ENCODE results near the gene AFAP1.

Gene AFAP1

DNA sequence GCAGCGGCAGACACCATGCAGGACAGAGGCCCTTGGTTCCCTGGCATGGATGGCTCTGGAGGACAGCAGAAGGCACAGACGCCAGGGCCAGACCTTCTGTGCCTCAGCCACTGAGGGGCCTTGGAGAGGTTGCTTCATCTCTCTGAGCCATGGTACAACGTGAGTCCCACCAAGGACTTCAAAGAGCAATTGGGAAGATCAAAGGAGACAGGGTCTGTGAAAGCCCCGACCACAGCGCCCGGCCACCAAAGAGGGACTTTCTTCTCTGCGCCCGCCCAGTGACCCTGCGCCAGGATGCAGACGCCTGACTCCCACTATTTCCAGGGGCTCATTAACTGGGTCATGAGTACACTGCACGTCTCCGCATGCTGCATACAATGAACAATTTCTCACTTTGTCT, 174.0 kb downstream of the AFAP1 start:
- H3K9me2 ChIP-seq (replicated peaks; ENCODE audit: low read depth, low read length), result no peaks in the 10 kb centered on the region
- no peaks in the 10 kb centered on the region; the same call in 1 of the 2 replicates for H3K9me3 ChIP-seq (ENCODE audit: insufficient read depth, low read depth, low read length)
- TF ChIP-seq, protein P1, sequence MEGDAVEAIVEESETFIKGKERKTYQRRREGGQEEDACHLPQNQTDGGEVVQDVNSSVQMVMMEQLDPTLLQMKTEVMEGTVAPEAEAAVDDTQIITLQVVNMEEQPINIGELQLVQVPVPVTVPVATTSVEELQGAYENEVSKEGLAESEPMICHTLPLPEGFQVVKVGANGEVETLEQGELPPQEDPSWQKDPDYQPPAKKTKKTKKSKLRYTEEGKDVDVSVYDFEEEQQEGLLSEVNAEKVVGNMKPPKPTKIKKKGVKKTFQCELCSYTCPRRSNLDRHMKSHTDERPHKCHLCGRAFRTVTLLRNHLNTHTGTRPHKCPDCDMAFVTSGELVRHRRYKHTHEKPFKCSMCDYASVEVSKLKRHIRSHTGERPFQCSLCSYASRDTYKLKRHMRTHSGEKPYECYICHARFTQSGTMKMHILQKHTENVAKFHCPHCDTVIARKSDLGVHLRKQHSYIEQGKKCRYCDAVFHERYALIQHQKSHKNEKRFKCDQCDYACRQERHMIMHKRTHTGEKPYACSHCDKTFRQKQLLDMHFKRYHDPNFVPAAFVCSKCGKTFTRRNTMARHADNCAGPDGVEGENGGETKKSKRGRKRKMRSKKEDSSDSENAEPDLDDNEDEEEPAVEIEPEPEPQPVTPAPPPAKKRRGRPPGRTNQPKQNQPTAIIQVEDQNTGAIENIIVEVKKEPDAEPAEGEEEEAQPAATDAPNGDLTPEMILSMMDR (conservative IDR thresholded peaks at IDR 0.05; ENCODE audit: low read length), result no peak
- TF ChIP-seq EZH2phosphoT487 (IDR thresholded peaks at IDR 0.05; ENCODE audit: borderline replicate concordance), result no peak
- H4K20me1 ChIP-seq (ENCODE audit: insufficient read depth, low read length, poor library complexity, severe bottlenecking), result no peaks in the 10 kb centered on the region
- no peak overlapping the region for H3K4me2 ChIP-seq (ENCODE audit: low read depth, low read length, poor library complexity, severe bottlenecking)
- no peak overlapping the region for H3K4me3 ChIP-seq (ENCODE audit: low read length, poor library complexity, severe bottlenecking)
- H3K4me1 ChIP-seq (ENCODE audit: insufficient read depth, low read length, poor library complexity, severe bottlenecking), result no peaks in the 10 kb centered on the region
- no peaks in the 10 kb centered on the region for H3K79me2 ChIP-seq (ENCODE audit: insufficient read depth, low read length)
- no peaks in the 10 kb centered on the region for H3K27me3 ChIP-seq (ENCODE audit: insufficient read depth, low read length, poor library complexity, severe bottlenecking)
- no peaks in the 10 kb centered on the region for H3F3A ChIP-seq (ENCODE audit: low read depth)
- no peaks in the 10 kb centered on the region for H3K36me3 ChIP-seq (ENCODE audit: insufficient read depth, low read length)
- H3K9ac ChIP-seq (ENCODE audit: low read depth, low read length, poor library complexity, severe bottlenecking), result no peak overlapping the region
- no peak overlapping the region for H2AFZ ChIP-seq (ENCODE audit: low read length)

DNA sequence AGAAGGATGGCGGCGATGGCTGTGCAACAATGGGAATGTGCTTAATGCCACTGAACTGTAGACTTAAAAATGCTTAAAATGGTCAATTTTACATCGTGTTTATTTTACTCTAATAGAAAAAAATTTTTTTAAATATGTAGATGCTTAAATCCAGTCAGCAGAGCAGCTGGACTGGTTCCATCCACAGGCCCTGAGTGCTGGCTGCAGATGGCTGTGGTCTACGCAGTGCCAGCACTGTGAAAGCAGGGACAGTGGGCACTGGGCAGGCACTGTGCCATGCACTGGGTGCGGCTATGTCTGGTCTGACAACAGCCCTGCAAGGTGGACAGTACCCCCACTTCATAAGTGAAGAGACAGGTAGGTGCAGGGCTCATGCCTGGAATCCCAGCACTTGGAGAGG, 175.2 kb downstream of the AFAP1 start:
- Histone ChIP-seq H3K79me2 (ENCODE audit: insufficient read depth, low read length) (no peaks in the 10 kb centered on the region), H3F3A (ENCODE audit: low read depth) (no peaks in the 10 kb centered on the region), H3K4me2 (ENCODE audit: low read depth, low read length, poor library complexity, severe bottlenecking) (no peak overlapping the region), H3K9me3 (ENCODE audit: insufficient read depth, low read depth, low read length) (no peaks in the 10 kb centered on the region; the same call in 1 of the 2 replicates), H2AFZ (ENCODE audit: low read length) (no peak overlapping the region), H3K4me1 (ENCODE audit: insufficient read depth, low read length, poor library complexity, severe bottlenecking) (no peaks in the 10 kb centered on the region), H3K4me3 (ENCODE audit: low read length, poor library complexity, severe bottlenecking) (no peak overlapping the region), H3K27me3 (ENCODE audit: insufficient read depth, low read length, poor library complexity, severe bottlenecking) (no peaks in the 10 kb centered on the region), H4K20me1 (ENCODE audit: insufficient read depth, low read length, poor library complexity, severe bottlenecking) (no peaks in the 10 kb centered on the region), H3K36me3 (ENCODE audit: insufficient read depth, low read length) (no peaks in the 10 kb centered on the region), H3K9me2 (replicated peaks; ENCODE audit: low read depth, low read length) (no peaks in the 10 kb centered on the region), H3K9ac (ENCODE audit: low read depth, low read length, poor library complexity, severe bottlenecking) (no peak overlapping the region)
- TF ChIP-seq, protein P1 (conservative IDR thresholded peaks at IDR 0.05; ENCODE audit: low read length), result no peak
- TF ChIP-seq EZH2phosphoT487 (IDR thresholded peaks at IDR 0.05; ENCODE audit: borderline replicate concordance), result no peak

DNA sequence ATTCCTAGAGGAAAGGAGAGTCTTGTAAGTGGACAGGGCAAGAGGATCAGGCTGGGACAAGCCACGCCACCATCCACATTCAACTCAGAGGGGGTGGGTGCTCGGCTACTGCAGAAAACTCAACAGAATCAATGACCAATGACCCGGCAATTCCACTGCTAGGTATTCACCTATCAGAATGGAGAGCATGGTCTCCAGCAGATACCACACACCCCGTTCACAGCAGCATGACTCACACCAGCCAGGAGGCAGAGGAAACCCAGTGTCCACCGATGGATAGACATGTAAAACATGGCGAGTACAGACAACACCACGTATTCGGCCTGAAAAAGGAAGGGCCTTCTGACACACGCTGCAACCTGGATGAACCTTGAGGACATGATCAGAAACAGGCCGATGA, 175.9 kb downstream of the AFAP1 start:
- H4K20me1 ChIP-seq (ENCODE audit: insufficient read depth, low read length, poor library complexity, severe bottlenecking), result no peaks in the 10 kb centered on the region
- no peaks in the 10 kb centered on the region for H3K36me3 ChIP-seq (ENCODE audit: insufficient read depth, low read length)
- H3K4me3 ChIP-seq (ENCODE audit: low read length, poor library complexity, severe bottlenecking), result no peak overlapping the region
- H3K4me2 ChIP-seq (ENCODE audit: low read depth, low read length, poor library complexity, severe bottlenecking), result no peak overlapping the region
- H3K79me2 ChIP-seq (ENCODE audit: insufficient read depth, low read length), result no peaks in the 10 kb centered on the region
- H2AFZ ChIP-seq (ENCODE audit: low read length), result no peak overlapping the region
- H3K9me2 ChIP-seq (replicated peaks; ENCODE audit: low read depth, low read length), result no peaks in the 10 kb centered on the region
- H3K27me3 ChIP-seq (ENCODE audit: insufficient read depth, low read length, poor library complexity, severe bottlenecking), result no peaks in the 10 kb centered on the region
- H3F3A ChIP-seq (ENCODE audit: low read depth), result no peaks in the 10 kb centered on the region
- H3K9me3 ChIP-seq (ENCODE audit: insufficient read depth, low read depth, low read length), result no peaks in the 10 kb centered on the region; the same call in 1 of the 2 replicates
- no peaks in the 10 kb centered on the region for H3K4me1 ChIP-seq (ENCODE audit: insufficient read depth, low read length, poor library complexity, severe bottlenecking)
- TF ChIP-seq, protein P1 (conservative IDR thresholded peaks at IDR 0.05; ENCODE audit: low read length), result no peak
- TF ChIP-seq EZH2phosphoT487 (IDR thresholded peaks at IDR 0.05; ENCODE audit: borderline replicate concordance), result no peak
- no peak overlapping the region for H3K9ac ChIP-seq (ENCODE audit: low read depth, low read length, poor library complexity, severe bottlenecking)

Measured in Loucy (cell line).